ENCODE results near the gene GALNT17.

Gene GALNT17

DNA sequence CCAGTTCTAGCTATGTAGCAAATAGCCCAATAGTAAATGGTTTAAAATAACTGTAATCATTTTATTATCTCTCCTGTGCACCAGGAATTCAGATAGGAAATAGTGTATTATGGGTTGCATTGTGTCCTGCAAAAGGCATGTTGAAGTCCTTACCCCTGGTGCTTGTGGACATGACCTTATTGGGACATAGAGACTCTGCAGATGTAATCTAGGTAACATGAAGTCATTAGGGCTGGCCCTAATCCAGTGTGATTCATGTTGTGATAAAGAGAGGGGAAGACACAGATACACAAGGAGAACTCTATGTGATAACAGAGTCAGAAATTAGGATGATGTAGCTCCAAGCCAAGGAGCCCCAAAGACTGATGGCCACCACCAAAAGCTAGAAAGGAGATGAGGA, 462.8 kb downstream of the GALNT17 start:
- H3K4me1 ChIP-seq (ENCODE audit: insufficient read depth, low read length): no peaks in the 10 kb centered on the region

DNA sequence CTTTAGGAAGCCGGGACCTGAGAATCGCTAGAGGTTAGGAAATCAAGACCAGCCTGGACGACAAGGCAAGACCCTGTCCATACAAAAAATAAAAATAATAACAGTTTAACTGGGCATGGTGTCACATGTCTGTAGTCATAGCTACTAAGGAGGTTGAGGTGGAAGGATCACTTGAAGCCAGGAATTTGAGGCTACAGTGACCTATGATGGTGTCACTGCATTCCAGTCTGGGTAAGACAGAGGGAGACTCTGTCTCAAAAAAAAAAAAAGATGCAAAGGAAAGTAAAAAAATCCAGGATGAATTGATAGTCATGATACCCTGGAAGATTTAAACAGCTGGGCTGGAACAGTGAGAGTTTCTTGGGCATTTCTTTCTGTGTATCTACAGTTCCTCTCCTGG, 463.2 kb downstream of the GALNT17 start:
- Histone ChIP-seq H3K27ac (ENCODE audit: low read length) (no peak overlapping the region), H3K9ac (ENCODE audit: low read depth, low read length) (no peak overlapping the region)

More for the DNA sequence above, 462.8 kb downstream of the GALNT17 start:
- H3K9me3 ChIP-seq (ENCODE audit: insufficient read depth, low read depth, low read length): no peaks in the 10 kb centered on the region
- H3K9ac ChIP-seq (ENCODE audit: low read depth, low read length): no peak overlapping the region
- H3K36me3 ChIP-seq (ENCODE audit: insufficient read depth, low read depth, low read length): no peaks in the 10 kb centered on the region
- no peak overlapping the region for H3K27ac ChIP-seq (ENCODE audit: low read length)
- H3K27me3 ChIP-seq (ENCODE audit: insufficient read depth, low read length): no peaks in the 10 kb centered on the region
- no peak overlapping the region for H3K4me3 ChIP-seq (ENCODE audit: low read length)

DNA sequence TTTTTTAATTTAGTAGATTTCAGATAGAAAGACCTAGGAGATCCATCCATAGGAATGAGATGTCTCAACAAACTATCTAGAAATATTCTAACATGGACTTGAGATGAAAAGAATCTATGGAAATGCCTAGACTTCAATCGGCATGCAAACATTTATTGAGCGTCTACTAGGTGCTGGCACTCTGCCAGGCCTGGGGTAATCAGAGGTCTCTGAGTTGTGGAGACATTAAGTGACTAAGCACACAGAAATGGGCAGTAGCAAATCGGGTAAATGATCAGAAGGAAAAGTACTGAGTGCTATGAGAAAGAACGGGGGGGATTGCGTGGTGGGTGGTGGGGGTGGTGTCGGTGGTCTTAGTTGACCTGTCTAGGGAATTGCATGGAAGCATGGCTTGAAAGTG, 466.6 kb downstream of the GALNT17 start:
- no peak overlapping the region for H3K9ac ChIP-seq (ENCODE audit: low read depth, low read length)
- H3K4me3 ChIP-seq (ENCODE audit: low read length): no peak overlapping the region

More for the DNA sequence above, 463.2 kb downstream of the GALNT17 start:
- Histone ChIP-seq H3K9me3 (ENCODE audit: insufficient read depth, low read depth, low read length) (no peaks in the 10 kb centered on the region), H3K4me3 (ENCODE audit: low read length) (no peak overlapping the region), H3K27me3 (ENCODE audit: insufficient read depth, low read length) (no peaks in the 10 kb centered on the region), H3K4me1 (ENCODE audit: insufficient read depth, low read length) (no peaks in the 10 kb centered on the region), H3K36me3 (ENCODE audit: insufficient read depth, low read depth, low read length) (no peaks in the 10 kb centered on the region)

DNA sequence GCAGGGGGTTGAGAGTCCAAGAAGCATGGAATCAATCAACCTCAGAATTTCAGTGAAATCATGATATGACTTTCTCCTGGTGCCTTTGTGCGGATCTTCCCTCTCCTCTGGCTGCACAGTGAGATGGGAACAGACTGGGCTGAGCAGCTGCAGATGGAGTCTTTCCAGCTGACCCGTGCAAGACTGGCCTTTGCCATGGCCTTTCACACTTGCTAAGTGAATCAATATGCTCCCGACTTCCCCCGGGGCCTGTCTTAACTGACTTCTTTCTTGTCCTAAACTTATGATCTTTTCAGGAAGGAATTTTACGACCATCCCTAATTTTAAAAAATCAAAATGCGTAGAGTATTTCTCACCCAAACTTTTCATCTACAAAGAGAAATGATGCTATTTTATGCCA, 469.9 kb downstream of the GALNT17 start:
- Histone ChIP-seq H3K9ac (ENCODE audit: low read depth, low read length) (no peak overlapping the region), H3K36me3 (ENCODE audit: insufficient read depth, low read depth, low read length) (no peaks in the 10 kb centered on the region), H3K9me3 (ENCODE audit: insufficient read depth, low read depth, low read length) (no peaks in the 10 kb centered on the region), H3K4me1 (ENCODE audit: insufficient read depth, low read length) (no peaks in the 10 kb centered on the region), H3K27me3 (ENCODE audit: insufficient read depth, low read length) (no peaks in the 10 kb centered on the region), H3K4me3 (ENCODE audit: low read length) (no peak overlapping the region), H3K27ac (ENCODE audit: low read length) (no peak overlapping the region)

More for the DNA sequence above, 466.6 kb downstream of the GALNT17 start:
- Histone ChIP-seq H3K27me3 (ENCODE audit: insufficient read depth, low read length) (no peaks in the 10 kb centered on the region), H3K4me1 (ENCODE audit: insufficient read depth, low read length) (no peaks in the 10 kb centered on the region), H3K9me3 (ENCODE audit: insufficient read depth, low read depth, low read length) (no peaks in the 10 kb centered on the region), H3K27ac (ENCODE audit: low read length) (no peak overlapping the region), H3K36me3 (ENCODE audit: insufficient read depth, low read depth, low read length) (no peaks in the 10 kb centered on the region)

DNA sequence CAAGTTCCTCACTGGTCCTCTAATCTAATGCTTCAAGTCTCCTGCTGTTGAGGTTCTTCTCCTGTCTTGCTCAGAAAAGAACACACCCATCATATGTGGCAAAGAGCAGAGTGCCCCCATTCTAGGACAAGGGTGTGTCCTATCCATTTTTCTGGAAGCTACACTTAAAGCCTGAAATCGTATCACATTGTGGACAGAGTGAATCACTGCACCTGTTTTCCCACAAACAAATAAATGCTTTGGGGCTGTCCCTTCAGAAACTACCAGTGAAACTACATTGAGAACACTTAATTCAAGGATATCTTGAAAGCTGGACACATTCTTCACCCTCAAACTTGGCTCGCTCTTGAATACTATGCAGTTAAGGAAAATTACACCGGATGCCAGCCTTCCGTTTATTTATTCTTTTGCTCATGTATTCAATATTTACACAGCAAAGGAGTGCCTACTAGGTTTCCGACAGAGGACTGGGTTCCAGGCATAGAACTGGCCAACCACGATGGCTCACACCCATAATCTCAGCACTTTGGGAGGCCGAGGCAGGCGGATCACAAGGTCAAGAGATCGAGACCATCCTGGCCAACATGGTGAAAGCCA, 473.0 kb downstream of the GALNT17 start:
- no peaks in the 10 kb centered on the region for H3K9me3 ChIP-seq (ENCODE audit: insufficient read depth, low read depth, low read length)
- H3K9ac ChIP-seq (ENCODE audit: low read depth, low read length): no peak overlapping the region
- H3K27ac ChIP-seq (ENCODE audit: low read length): no peak overlapping the region
- no peaks in the 10 kb centered on the region for H3K36me3 ChIP-seq (ENCODE audit: insufficient read depth, low read depth, low read length)
- H3K4me3 ChIP-seq (ENCODE audit: low read length): no peak overlapping the region
- H3K27me3 ChIP-seq (ENCODE audit: insufficient read depth, low read length): no peaks in the 10 kb centered on the region
- H3K4me1 ChIP-seq (ENCODE audit: insufficient read depth, low read length): no peaks in the 10 kb centered on the region

DNA sequence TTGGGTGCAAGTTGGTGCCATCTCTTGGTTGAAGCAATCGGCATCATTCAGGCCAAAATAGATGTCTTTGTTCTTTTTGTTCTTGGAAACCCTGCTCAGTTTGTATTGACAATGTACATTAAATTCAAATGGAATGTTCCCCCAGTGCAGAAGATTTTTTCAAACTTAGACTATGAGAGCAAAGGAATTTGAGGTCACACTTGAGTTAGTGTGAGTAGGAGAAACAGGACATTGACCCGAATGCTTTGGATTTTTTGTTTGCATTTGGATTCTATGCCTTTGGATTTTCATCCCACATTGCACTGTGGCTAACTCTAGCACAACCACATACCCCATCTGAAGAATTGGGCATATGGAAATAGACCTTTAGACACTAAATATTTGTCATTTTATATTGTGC, 480.0 kb downstream of the GALNT17 start:
- Histone ChIP-seq H3K36me3 (ENCODE audit: insufficient read depth, low read depth, low read length) (no peaks in the 10 kb centered on the region), H3K9ac (ENCODE audit: low read depth, low read length) (no peak overlapping the region), H3K9me3 (ENCODE audit: insufficient read depth, low read depth, low read length) (no peaks in the 10 kb centered on the region), H3K27ac (ENCODE audit: low read length) (no peak overlapping the region), H3K27me3 (ENCODE audit: insufficient read depth, low read length) (no peaks in the 10 kb centered on the region), H3K4me1 (ENCODE audit: insufficient read depth, low read length) (peaks cover 21% of the 10 kb centered on the region), H3K4me3 (ENCODE audit: low read length) (no peak overlapping the region)

DNA sequence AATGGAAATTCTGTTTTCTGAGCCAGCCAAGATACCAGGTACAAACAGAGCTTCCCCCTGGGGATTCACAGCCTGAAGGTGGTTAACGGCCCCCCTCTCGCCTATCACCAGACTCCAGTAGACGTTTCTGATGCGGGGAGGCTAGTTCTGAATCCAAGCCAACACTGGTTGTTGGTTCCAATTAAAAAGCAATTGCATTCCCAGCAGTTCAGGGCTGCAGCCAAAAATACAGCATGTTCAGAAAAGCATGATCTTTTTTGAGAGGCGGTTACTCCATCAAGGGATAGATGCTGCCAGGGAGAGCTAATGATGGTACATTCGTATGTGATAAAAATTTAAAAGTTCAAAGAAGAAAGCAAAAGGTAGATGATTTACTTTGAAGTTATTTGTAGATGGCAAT, 481.0 kb downstream of the GALNT17 start:
- no peak overlapping the region for H3K27ac ChIP-seq (ENCODE audit: low read length)
- H3K4me3 ChIP-seq (ENCODE audit: low read length): no peak overlapping the region
- no peaks in the 10 kb centered on the region for H3K36me3 ChIP-seq (ENCODE audit: insufficient read depth, low read depth, low read length)
- H3K9ac ChIP-seq (ENCODE audit: low read depth, low read length): peak overlapping the region; percentile 6; the same call in 1 of the 2 replicates
- H3K4me1 ChIP-seq (ENCODE audit: insufficient read depth, low read length): peaks cover 21% of the 10 kb centered on the region
- H3K27me3 ChIP-seq (ENCODE audit: insufficient read depth, low read length): no peaks in the 10 kb centered on the region
- H3K9me3 ChIP-seq (ENCODE audit: insufficient read depth, low read depth, low read length): no peaks in the 10 kb centered on the region

DNA sequence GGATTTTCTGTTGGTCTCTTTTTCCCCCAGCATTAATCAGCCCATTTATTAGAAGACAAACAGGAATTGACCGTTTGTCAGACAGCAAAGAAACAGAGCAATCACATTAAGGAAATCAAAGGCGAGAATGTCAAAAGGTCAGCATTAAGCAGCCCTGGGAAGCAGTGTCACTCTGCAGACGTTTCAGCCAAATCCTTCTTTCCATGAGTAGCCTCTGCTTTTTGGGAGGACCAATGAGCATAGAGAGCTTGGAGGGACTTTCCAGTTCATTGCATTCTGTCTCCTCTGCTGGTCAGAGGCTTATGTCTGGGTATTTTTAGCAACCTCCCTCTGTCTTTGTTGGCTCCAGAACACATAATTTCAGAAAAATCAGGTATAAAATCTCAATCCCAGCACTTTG, 481.4 kb downstream of the GALNT17 start:
- peaks cover 21% of the 10 kb centered on the region for H3K4me1 ChIP-seq (ENCODE audit: insufficient read depth, low read length)
- no peaks in the 10 kb centered on the region for H3K27me3 ChIP-seq (ENCODE audit: insufficient read depth, low read length)
- no peak overlapping the region for H3K4me3 ChIP-seq (ENCODE audit: low read length)
- H3K36me3 ChIP-seq (ENCODE audit: insufficient read depth, low read depth, low read length): no peaks in the 10 kb centered on the region
- H3K9me3 ChIP-seq (ENCODE audit: insufficient read depth, low read depth, low read length): no peaks in the 10 kb centered on the region
- H3K9ac ChIP-seq (ENCODE audit: low read depth, low read length): peak overlapping the region; percentile 6; the same call in 1 of the 2 replicates
- no peak overlapping the region for H3K27ac ChIP-seq (ENCODE audit: low read length)

DNA sequence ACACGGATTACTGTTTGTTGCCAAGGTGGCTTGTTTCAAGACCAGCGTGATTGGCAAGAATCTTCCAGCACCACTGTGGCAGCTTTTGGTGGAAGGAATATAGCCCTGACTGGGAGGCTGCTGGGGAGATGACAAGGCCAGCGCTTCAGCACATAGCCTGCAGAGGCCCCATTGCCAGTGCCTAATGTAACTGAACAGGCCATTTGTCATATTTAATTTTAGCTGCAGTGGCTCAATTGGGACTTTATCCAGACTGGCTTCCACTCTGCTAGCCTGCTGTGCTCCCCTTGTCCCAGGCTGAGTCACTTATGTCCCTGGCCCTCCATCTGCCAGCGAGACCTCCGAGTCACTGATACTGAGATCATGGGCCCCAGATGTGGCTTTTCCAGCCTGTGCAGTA, 483.1 kb downstream of the GALNT17 start:
- Histone ChIP-seq H3K9ac (ENCODE audit: low read depth, low read length) (no peak overlapping the region), H3K4me3 (ENCODE audit: low read length) (no peak overlapping the region), H3K27ac (ENCODE audit: low read length) (no peak overlapping the region), H3K9me3 (ENCODE audit: insufficient read depth, low read depth, low read length) (no peaks in the 10 kb centered on the region), H3K4me1 (ENCODE audit: insufficient read depth, low read length) (peaks cover 24% of the 10 kb centered on the region), H3K36me3 (ENCODE audit: insufficient read depth, low read depth, low read length) (no peaks in the 10 kb centered on the region), H3K27me3 (ENCODE audit: insufficient read depth, low read length) (no peaks in the 10 kb centered on the region)

DNA sequence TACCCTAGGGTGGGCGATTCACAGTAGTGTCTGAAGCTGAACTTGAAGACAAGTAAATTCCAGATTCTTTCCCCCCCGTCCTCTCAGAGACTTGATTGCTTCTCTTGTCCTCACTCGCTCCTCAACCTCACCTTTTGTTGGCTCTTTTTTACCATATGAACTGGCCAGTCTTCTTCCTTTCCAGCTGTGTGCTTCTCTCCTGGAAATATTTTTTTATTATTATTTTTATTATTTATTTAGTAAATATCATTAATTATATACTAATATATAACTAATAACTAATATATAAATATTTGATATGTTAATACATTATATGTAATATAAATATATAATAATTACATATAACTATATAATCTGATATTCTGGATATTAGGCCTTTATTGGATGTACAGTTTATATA, 484.3 kb downstream of the GALNT17 start:
- Histone ChIP-seq H3K36me3 (ENCODE audit: insufficient read depth, low read depth, low read length) (no peaks in the 10 kb centered on the region), H3K9ac (ENCODE audit: low read depth, low read length) (no peak overlapping the region), H3K4me1 (ENCODE audit: insufficient read depth, low read length) (peaks cover 36% of the 10 kb centered on the region), H3K27me3 (ENCODE audit: insufficient read depth, low read length) (no peaks in the 10 kb centered on the region), H3K9me3 (ENCODE audit: insufficient read depth, low read depth, low read length) (no peaks in the 10 kb centered on the region), H3K27ac (ENCODE audit: low read length) (no peak overlapping the region), H3K4me3 (ENCODE audit: low read length) (no peak overlapping the region)

DNA sequence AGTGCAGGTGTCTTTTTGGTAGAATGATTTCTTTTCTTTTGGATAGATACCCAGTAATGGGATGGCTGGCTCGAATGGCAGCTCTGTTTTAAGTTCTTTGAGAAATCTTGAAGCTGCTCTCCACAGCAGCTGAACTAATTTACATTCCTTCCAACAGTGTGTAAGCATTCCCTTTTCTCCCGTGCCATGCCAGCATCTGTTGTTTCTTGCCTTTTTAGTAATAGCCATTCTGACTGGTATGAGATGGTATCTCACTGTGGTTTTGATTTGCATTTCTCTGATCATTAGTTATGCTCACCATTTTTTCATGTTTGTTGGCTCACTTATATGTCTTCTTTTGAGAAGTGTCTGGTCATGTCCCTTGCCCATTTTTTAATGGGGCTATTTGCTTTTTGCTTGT, 486.3 kb downstream of the GALNT17 start:
- no peaks in the 10 kb centered on the region for H3K36me3 ChIP-seq (ENCODE audit: insufficient read depth, low read depth, low read length)
- no peaks in the 10 kb centered on the region for H3K27me3 ChIP-seq (ENCODE audit: insufficient read depth, low read length)
- H3K9me3 ChIP-seq (ENCODE audit: insufficient read depth, low read depth, low read length): no peaks in the 10 kb centered on the region
- H3K9ac ChIP-seq (ENCODE audit: low read depth, low read length): no peak overlapping the region
- no peak overlapping the region for H3K27ac ChIP-seq (ENCODE audit: low read length)
- no peak overlapping the region for H3K4me3 ChIP-seq (ENCODE audit: low read length)
- peaks cover 27% of the 10 kb centered on the region for H3K4me1 ChIP-seq (ENCODE audit: insufficient read depth, low read length)

DNA sequence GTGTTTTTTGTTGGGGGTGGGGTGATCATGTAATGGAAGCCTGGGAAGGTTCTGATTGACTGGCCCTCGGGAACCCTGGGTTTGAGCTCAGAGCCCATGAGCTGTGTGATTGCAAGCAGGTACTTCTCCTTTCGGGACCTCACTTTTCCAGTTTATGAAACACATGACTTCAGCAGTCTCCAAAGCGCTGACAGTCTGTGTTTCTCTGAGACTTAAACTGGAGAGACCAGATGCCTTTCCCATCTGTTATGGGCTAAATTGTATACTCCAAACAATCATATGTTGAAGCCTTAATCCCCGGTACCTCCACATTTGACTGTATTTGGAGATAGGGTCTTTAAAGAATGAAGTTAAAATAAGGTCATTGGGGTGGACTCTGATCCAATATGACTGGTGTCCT, 493.6 kb downstream of the GALNT17 start:
- Histone ChIP-seq H3K27ac (ENCODE audit: low read length) (no peak overlapping the region), H3K27me3 (ENCODE audit: insufficient read depth, low read length) (no peaks in the 10 kb centered on the region), H3K4me1 (ENCODE audit: insufficient read depth, low read length) (peaks cover 7% of the 10 kb centered on the region), H3K36me3 (ENCODE audit: insufficient read depth, low read depth, low read length) (no peaks in the 10 kb centered on the region), H3K9ac (ENCODE audit: low read depth, low read length) (no peak overlapping the region), H3K4me3 (ENCODE audit: low read length) (no peak overlapping the region), H3K9me3 (ENCODE audit: insufficient read depth, low read depth, low read length) (no peaks in the 10 kb centered on the region)
